Stimulated activated CD4-positive, alpha-beta T cell treated with anti-CD3 and anti-CD28 coated beads, TNF-alpha, amount 100 ng/mL, for 1 hour (primary cell): ENCODE results near the gene DDX52.

ENCODE experiments used
- DNase-seq, 3 donors: peaks; one replicate each; pipeline ENCODE4 v3.0.0-alpha.2; 2020; ENCODE audit warnings: low read depth in 3 of 3, low spot score in 1 of 3

The DDX52 gene

GRCh38 chr17:37592291-37592690, 51.0 kb downstream of the DDX52 start:
- no peak for DNase-seq

- no peak for DNase-seq
Observed at GRCh38 chr17:37585066-37585465, 58.2 kb downstream of the DDX52 start.

- no peak for DNase-seq
Observed at GRCh38 chr17:37576281-37576680, 67.0 kb downstream of the DDX52 start.

GRCh38 chr17:37574427-37574826, 68.8 kb downstream of the DDX52 start:
- DNase-seq, result no peak

- no peak for DNase-seq
Observed at GRCh38 chr17:37571674-37572073, 71.6 kb downstream of the DDX52 start.

- DNase-seq, result no peak
Observed at GRCh38 chr17:37570527-37571093, 72.6 kb downstream of the DDX52 start.

GRCh38 chr17:37568350-37569053, 74.7 kb downstream of the DDX52 start:
- DNase-seq, result no peak

GRCh38 chr17:37567538-37567937, 75.7 kb downstream of the DDX52 start:
- DNase-seq, result no peak

GRCh38 chr17:37567137-37567536, 76.1 kb downstream of the DDX52 start:
- DNase-seq, result no peak

- DNase-seq, result no peak
Observed at GRCh38 chr17:37564252-37564651, 79.0 kb downstream of the DDX52 start.

GRCh38 chr17:37562016-37562745, 81.1 kb downstream of the DDX52 start:
- DNase-seq, result no peak
